Measurements from ENCODE around the gene EEIG1. TPM values are rescaled to one million over a fixed set of nuclear protein-coding genes. Genes with fewer than 3 reads are reported as not detected.

The EEIG1 gene
- total and polyA plus RNA-seq, 8 donors: 28.2 to 67.3 (median 38.8) TPM

DNA sequence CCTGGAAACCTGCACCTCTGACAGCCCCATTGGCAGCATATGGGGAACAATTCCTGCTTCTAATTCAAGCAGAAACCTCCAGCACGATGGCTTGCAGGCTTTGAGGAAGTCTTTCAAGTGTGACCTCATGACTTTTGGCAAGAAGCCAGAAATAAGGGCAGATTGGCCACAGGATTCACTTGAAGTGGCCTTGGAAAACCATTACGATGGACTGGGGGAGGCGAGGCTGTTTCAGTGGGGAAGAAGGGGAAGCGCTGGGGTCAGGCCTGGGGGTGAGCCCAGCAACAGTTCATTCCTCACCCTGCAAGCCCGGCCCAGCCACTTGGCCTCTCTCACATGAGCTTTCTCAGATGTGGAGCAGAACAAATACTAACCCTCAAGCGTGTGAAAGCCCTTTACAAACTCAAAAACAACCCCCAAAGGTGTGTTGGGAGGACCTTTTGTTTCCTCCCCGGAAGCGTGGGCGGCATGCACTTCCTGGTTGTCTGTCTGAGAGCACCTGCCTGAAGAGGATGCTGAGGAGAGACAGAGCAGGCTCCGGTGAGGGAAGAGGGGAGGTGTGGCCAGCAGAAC, 26.9 kb upstream of the EEIG1 start:
- DNase-seq (peak in 3 of 4 donors; percentile 60 to 75 (median 71)), ATAC-seq (peak; percentile 71)
- Histone ChIP-seq H3K4me3 (no peak overlapping the region), H3K4me1 (peaks cover 6 to 44% of the 10 kb centered on the region in 2 donors), H3K27ac (peak overlapping the region; percentile 13 to 14), H3K27me3 (no peaks in the 10 kb centered on the region), H3K36me3 (no peaks in the 10 kb centered on the region), H3K9me3 (peaks cover 0 to 3% of the 10 kb centered on the region in 2 donors)
- intact Hi-C loops (cut with DNase I): no loop called here
- TF ChIP-seq, protein P1, sequence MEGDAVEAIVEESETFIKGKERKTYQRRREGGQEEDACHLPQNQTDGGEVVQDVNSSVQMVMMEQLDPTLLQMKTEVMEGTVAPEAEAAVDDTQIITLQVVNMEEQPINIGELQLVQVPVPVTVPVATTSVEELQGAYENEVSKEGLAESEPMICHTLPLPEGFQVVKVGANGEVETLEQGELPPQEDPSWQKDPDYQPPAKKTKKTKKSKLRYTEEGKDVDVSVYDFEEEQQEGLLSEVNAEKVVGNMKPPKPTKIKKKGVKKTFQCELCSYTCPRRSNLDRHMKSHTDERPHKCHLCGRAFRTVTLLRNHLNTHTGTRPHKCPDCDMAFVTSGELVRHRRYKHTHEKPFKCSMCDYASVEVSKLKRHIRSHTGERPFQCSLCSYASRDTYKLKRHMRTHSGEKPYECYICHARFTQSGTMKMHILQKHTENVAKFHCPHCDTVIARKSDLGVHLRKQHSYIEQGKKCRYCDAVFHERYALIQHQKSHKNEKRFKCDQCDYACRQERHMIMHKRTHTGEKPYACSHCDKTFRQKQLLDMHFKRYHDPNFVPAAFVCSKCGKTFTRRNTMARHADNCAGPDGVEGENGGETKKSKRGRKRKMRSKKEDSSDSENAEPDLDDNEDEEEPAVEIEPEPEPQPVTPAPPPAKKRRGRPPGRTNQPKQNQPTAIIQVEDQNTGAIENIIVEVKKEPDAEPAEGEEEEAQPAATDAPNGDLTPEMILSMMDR (IDR thresholded peaks at IDR 0.05): no peak

DNA sequence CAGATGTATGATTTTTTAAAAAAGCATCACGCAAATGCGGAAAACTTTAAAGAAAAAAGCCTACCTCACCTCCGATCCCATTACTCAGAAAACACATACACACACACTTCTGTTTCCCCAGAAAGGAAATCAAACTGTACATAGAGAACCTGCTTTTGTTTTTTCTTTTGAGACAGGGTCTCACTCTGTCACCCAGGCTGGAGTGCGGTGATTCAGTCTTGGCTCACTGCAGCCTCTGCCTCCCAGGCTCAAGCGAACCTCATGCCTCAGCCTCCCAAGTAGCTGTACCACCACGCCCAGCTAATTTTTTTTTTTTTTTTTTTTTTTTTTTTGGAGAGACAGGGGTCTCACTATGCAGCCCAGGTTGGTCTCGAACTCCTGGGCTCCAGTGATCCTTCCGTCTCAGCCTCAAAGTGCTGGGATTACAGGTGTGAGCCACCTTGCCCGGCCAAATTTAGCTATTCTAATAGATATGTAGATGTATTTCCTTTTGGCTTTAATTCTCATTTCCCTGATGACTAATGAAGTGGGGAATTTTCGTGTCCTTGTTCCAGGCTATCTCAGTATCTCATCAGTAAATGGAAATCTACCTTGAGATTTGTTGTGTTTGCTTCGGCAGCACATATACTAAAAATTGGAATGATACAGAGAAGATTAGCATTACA, 25.7 kb upstream of the EEIG1 start:
- no peak for ATAC-seq
- TF ChIP-seq, protein P1 (IDR thresholded peaks at IDR 0.05): no peak
- H3K9me3 ChIP-seq: peaks cover 0 to 3% of the 10 kb centered on the region in 2 donors
- intact Hi-C loops (cut with DNase I): no loop called here
- H3K36me3 ChIP-seq: no peaks in the 10 kb centered on the region
- H3K27ac ChIP-seq: peak overlapping the region in 1 of 2 donors; percentile 37
- no peak for DNase-seq
- no peak overlapping the region for H3K4me3 ChIP-seq
- H3K27me3 ChIP-seq: no peaks in the 10 kb centered on the region
- peaks cover 6 to 38% of the 10 kb centered on the region in 2 donors for H3K4me1 ChIP-seq

DNA sequence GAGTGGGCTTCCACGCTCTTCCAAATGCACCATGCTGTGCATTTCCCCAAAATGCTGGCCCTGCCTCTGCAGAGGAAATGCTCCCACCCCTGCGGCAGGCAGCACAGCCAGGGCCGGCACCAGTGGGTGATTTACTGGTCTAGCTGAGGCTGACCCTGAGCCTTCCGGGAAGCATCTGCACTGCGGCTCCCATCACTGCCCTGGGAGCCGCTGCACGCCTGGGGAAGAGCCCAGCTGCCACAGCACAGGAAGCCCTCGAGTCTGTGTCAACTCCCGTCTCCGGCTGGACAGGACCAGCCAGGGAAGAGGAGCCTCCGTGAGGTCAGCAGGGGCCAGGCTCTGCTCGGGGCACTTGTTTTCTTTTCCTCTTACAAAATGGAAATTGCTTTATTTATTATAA, 25.1 kb upstream of the EEIG1 start:
- intact Hi-C loops (cut with DNase I): no loop called here
- H3K4me1 ChIP-seq: peaks cover 6 to 32% of the 10 kb centered on the region in 2 donors
- H3K4me3 ChIP-seq: no peak overlapping the region
- ATAC-seq (peak; percentile 44), DNase-seq (peak in 2 of 4 donors; percentile 51 to 61)
- TF ChIP-seq, protein P1 (IDR thresholded peaks at IDR 0.05): no peak
- H3K9me3 ChIP-seq: peaks cover 0 to 3% of the 10 kb centered on the region in 2 donors
- H3K27me3 ChIP-seq: no peaks in the 10 kb centered on the region
- peak overlapping the region in 1 of 2 donors; percentile 37 for H3K27ac ChIP-seq
- no peaks in the 10 kb centered on the region for H3K36me3 ChIP-seq

DNA sequence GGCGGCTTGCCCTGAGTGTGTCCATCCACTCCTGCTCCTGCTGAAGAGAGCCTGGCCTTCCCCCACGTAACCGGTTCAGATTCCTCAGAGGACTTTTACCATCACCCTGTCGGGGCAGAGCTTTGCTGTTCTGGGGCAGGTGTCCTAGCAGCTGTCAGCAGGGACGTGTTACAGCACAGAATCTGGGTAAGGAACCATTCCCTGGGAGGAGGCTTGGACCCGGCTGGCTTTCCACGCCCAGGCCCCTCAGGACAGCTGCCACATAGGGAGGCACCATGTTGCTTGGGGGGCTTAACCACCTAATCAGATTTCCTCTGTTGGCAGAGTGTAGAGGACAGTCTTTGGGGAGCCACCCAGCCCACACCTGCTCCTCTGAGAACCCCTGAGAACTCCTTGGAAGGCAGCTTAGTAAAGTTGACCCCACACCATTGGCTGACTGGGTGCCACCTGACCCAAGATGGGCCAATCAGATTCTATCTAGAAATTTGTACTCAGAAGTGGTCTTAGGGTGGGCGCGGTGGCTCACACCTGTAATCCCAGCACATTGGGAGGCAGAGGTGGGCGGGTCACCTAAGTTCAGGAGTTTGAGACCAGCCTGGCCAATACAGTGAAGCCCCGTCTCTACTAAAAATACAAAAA, 23.3 kb upstream of the EEIG1 start:
- Histone ChIP-seq H3K36me3 (no peaks in the 10 kb centered on the region), H3K27me3 (no peaks in the 10 kb centered on the region), H3K4me1 (peaks cover 6 to 31% of the 10 kb centered on the region in 2 donors), H3K9me3 (peaks cover 0 to 3% of the 10 kb centered on the region in 2 donors), H3K27ac (no peak overlapping the region), H3K4me3 (no peak overlapping the region)
- intact Hi-C loops (cut with DNase I): no loop called here
- ATAC-seq (no peak), DNase-seq (no peak)
- TF ChIP-seq, protein P1 (IDR thresholded peaks at IDR 0.05): no peak

DNA sequence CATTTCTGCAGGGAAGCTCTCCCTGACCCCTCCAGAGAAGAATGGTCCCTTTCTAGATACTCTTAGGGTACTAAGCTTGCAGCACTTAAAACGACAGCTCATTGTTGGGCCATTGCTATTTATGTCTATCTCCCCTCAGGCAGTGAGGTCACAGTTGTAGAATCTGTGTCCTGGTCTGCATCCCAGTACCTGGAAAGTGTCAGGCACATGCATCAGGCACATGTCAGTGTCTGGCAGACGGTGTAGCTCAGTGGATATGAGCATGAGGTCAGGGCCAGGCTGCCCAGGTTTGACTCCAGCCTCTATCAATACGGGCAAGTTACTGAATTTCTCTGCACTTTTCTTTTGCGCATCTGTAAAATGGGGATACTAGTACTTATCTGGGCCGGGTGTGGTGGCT, 22.2 kb upstream of the EEIG1 start:
- no peak for DNase-seq
- TF ChIP-seq, protein P1 (IDR thresholded peaks at IDR 0.05): no peak
- intact Hi-C loops (cut with DNase I): no loop called here
- H3K27ac ChIP-seq: no peak overlapping the region
- H3K9me3 ChIP-seq: no peaks in the 10 kb centered on the region
- H3K4me1 ChIP-seq: peaks cover 6 to 28% of the 10 kb centered on the region in 2 donors
- ATAC-seq: no peak
- no peak overlapping the region for H3K4me3 ChIP-seq
- H3K27me3 ChIP-seq: no peaks in the 10 kb centered on the region
- H3K36me3 ChIP-seq: no peaks in the 10 kb centered on the region

Data from left lung (tissue), 10 donors.